Testis (tissue), 2 donors: Measurements from ENCODE around the gene FSIP1.

Source experiments
- CTCF ChIP-seq, 3 experiments: fragments of 450-650 bp in 2 of 3; fragments of 200-600 bp in 1 of 3; sonication (generic) in 1 of 3; IDR thresholded peaks; one replicate each; pipeline ENCODE4 v1.5.1; 2016 to 2019; ENCODE audit warnings: antibody characterized with exemption in 3 of 3, mild to moderate bottlenecking in 2 of 3, moderate library complexity in 1 of 3
- POLR2A ChIP-seq: fragments of 450-650 bp; IDR thresholded peaks from one replicate; pipeline ENCODE4 v1.6.1; 2017; ENCODE audit warnings: antibody characterized with exemption, mild to moderate bottlenecking, moderate library complexity

- TF ChIP-seq CTCF (IDR thresholded peaks at IDR 0.05) (no peak), POLR2A (no peak)
Measured at GRCh38 chr15:39744334-39745103, 38.1 kb downstream of the FSIP1 start.
